Activated gamma-delta T cell treated with Interleukin-2 at 50 U/mL for 16 hours (primary cell): ENCODE data around the gene CHRDL2.

Experiments used
- DNase-seq: peaks from one replicate; pipeline ENCODE4 v3.0.0-alpha.2; 2020

The CHRDL2 gene

DNA sequence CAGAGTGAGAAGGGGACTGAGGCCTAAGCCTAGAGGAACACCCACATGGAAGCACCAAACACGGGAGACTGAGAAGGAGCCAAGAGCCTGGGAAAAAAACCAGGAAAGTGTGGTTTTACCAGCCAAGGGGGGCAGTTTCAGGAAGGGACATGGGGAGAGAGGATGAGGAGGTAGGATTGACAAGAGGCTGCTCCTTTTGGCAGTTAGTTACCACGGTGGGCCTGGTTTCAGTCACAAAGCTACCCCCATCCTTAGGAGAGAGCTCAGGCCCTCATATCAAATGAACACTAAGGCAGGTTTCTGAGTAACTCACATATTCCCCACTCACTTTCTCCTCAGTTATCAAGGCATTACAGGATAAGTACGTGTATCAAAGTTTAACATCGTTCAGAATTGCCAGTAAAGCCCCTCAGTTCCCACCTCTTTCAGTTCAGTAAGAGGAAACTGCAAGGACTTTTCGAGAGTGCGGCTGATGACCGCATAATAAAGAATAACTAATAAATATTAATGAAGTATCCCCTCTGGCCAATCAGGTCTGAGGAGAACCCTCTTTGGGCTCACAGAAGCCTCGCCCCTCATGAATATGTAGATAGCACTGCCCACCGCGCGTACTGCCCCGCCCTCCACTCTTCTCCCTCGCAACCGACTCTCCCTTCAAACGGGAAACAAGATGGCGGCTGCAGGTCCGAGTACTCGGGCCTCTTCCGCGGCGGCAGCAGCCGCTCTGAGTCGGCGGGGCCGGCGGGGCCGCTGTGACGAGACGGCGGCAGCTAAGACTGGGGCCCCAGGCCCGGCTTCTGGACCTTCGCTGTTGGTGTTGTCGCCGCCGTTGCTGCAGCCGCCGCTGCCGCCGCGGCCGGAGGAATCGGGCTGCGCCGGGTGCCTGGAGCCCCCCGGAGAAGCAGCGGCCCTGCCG is 17.2 kb upstream of the CHRDL2 start, which contains the start of gene RNF169:
TSS of gene RNF169 (plus strand) at position 639 of the 916 bp plus-strand sequence. CDS start at position 671, 32 bp downstream.
- DNase-seq = peak; percentile 87

- no peak for DNase-seq
These were observed 15.6 kb upstream of the CHRDL2 start for GRCh38 chr11:74746868-74747267.

- DNase-seq = no peak
These were observed 13.1 kb upstream of the CHRDL2 start for GRCh38 chr11:74744277-74744676.

GRCh38 chr11:74743640-74744039 is 12.4 kb upstream of the CHRDL2 start:
- no peak for DNase-seq

GRCh38 chr11:74742070-74742469 is 10.8 kb upstream of the CHRDL2 start:
- no peak for DNase-seq

DNA sequence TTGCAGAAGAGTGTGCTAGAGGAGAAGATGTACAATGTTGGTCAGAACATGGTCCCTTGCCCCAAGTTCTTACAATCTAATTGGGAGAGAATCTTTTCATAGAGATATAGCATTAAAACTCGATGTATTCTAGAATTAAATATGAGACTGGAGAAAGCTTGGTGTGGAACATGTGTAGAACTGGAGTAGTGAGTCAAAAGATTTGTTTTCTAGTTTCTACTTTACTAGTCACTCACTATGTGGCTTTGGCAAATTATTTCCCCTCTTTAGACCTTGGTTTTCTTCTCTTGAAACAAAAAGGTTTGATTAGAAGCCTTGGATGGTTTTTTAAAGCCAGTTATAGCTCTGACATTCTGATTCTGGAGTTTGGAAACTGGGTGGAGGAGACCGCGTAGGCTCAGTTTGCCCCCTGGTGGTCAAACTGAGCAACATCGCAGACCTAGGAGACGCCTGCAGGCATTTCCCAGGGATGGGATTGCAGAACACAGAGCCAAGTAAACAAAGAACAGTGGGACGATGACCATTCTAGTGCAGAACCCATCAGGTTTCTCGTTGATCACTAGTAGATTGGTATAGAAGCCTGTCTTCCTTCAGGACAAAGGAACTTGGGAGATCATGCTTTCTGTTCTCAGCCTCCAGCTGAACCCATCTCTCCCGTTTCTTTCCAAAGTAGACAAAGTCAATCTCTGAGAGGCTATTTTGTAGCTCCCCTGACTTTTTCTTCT is 8.5 kb upstream of the CHRDL2 start:
- DNase-seq = peak; percentile 36

DNA sequence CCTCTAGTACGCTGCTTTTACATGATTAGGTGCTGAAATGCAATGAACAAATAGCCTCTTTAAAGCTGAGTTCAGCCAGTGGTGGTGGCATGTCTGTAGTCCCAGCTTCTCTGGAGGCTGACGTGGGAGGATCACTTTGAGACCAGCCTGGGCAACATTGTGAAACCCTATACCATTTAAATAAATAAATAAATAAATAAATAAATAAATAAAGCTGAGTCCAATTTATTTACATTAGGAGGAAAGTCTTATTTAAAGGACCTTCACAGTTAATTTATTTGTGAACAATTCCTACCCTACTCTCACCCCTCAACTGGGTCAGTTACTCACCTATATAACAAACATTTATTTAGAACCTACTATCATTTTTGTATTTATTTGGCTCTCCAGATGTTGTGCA is 4.8 kb upstream of the CHRDL2 start:
- DNase-seq = no peak

DNA sequence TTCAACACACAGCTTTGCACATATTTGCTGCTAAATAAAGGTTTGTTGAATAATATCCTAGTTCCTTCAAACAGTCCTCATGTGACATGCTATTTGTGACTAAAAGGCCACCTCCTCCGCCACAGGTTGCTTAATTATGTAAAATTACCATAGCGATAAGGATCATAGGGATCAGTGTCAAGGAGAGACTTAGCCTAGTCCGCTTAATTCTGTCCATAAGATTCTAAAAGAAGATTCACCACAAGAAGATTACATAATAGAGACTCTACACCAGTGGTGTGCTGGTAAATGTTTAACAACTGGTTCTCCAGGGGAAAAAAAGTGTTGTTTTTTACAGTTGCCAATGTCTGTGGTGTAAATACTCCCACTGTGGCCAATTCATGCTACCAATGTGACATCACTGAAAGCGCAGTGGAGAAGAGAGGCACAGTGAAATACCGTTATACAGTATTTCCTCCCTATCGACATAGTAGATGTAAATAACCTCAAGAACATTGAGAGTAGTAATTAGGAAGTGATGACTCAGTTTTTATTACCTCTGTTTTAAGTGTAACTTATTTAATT is 4.2 kb upstream of the CHRDL2 start:
- DNase-seq = no peak

DNA sequence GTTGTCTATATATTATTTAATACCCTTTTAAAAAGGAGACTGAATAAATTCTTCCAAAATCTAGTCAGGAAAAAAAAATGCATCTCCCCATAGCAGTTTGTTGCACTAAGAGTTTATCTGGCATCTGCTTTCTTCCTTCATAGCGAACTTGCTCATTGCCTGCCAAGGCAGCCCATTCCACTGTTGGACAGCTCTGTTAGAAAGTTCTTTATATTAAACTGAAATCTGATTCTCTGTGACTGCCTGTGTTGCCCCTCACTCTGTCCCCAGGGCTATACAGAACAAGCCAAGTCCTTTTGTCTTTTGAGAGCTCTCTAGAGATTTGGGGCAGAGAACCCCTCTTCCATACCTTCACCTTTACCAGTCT is 3.3 kb upstream of the CHRDL2 start:
- no peak for DNase-seq

GRCh38 chr11:74730571-74731260 is 510 bp downstream of the CHRDL2 start:
- no peak for DNase-seq

GRCh38 chr11:74729397-74729796 is 1.8 kb downstream of the CHRDL2 start:
- no peak for DNase-seq

GRCh38 chr11:74726547-74727182 is 4.6 kb downstream of the CHRDL2 start:
- peak; percentile 48 for DNase-seq

DNA sequence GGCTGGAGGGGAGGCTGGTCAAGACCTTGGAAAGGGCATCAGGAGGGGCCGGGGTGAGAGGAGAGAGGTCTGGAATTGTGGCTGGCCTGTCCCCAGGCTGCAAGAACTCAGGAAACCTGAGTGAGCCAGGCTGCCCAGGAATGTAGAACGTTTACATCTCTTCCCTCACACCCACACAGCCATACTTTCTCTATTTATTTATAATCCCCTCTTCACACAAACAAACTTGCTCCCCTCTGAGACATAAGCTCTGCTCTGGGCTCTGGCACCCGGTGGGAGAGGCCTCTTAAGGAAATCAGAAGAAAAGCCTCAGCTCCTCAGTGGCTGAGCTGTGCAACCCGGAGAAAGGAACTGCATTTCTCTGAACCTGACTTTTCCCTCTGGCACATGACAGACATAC is 5.5 kb downstream of the CHRDL2 start:
- DNase-seq = no peak

DNA sequence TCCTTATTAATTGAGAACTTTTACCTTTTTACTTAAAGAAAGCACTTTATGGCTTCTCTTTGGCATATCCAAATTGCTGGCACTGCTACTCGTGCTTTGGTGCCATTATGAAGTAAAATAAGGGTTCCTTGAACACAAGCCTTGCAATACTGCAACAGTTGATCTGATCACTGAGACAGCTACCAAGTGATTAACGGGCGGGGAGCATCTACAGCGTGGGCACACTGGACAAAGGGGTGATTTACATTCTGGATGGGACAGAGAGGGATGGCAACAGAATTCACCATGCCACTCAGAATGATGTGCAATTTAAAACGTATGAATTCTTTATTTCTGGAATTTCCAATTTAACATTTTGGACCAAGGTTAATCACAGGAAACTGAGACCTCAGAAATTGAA is 7.7 kb downstream of the CHRDL2 start:
- no peak for DNase-seq

DNA sequence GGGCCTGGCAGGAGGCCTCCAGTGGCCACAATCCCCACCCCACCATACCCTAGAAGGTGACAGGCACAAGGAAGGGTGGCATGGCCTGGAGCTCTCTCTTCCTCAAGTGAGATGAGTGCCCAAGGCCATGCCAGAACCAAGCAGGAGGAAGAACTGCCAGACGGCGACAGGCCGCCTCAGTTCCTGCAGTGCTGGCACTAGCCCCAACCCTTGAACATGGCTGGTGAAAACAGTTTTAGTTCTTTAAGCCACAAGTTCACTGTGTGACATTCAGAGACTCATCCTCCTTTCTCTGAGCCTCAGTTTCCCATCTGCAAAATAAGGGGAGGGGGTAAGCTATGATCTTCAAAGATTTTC is 9.8 kb downstream of the CHRDL2 start:
- no peak for DNase-seq

- no peak for DNase-seq
These were observed 10.4 kb downstream of the CHRDL2 start for GRCh38 chr11:74720596-74721478.

DNA sequence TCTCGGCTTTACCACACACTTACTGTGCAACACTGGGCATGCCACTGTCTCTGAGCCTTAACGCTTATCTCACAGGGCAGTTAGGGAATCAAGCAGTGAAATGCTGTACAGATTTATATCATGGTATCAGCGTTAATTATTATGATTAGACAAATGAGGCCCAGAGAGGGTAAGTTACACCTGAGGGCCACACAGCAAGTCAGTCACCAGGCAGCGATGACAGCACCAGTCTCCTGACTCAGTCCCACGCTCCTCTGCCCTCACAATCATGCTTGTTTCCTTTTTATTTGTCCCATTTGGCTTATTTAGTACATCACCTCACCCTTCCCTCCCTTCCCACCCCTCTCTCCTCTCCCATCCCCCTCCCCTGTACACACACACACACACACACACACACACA is 12.2 kb downstream of the CHRDL2 start:
- no peak for DNase-seq

DNA sequence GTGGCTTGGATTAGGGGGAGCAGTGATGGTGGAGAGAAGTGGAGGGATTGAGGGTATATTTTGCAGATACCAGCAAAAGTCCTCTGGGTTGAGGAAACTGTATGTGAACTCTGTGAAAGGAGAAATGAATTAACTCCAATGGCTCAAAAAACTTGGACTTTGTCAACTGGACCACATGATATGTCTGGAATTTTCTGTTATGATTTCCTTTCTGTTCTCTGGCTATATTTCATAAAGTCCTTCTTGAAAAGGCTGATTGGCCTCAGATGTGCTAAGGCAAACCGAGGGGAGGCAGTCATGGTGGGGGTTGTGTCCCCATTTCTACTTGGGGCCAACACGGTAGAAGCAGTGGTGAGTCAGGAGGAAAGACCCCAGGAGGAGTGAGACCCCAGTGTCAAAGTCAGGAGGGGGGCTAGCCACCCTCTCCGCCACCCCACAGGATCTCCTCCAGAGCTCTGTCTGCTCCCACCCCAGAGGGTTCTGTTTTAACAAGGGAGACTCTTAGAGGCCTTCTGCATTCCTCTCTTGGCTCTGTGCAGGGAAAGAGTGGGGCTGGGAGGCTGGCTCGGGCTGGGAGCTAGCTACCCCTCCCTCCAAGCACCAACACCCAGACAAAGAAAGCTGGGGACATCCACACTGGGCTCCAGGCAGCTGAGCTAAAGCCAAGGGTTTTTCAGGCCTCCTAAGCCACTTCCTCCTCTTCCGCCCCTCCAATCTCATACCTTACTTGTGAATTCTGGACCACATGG is 13.8 kb downstream of the CHRDL2 start:
- DNase-seq = no peak

GRCh38 chr11:74714904-74715303 is 16.3 kb downstream of the CHRDL2 start:
- DNase-seq = no peak

- no peak for DNase-seq
These were observed 17.5 kb downstream of the CHRDL2 start for GRCh38 chr11:74713686-74714085.
